Activated naive CD4-positive, alpha-beta T cell treated with anti-CD3 and anti-CD28 coated beads, Interleukin-2, amount 50 U/mL, for 24 hours (primary cell): Measurements from ENCODE around the gene PCK2.
A peak's percentile ranks its signal among the peaks of the same experiment; 100 is the strongest.

Experiments used
- H3K27ac Mint-ChIP-seq: one replicate; pipeline ENCODE4 v1.8.0; 2021; ENCODE audit warnings: mild to moderate bottlenecking, mixed read lengths
- H3K27me3 Mint-ChIP-seq: one replicate; pipeline ENCODE4 v1.8.0; 2021; ENCODE audit warnings: mixed read lengths
- H3K36me3 Mint-ChIP-seq: one replicate; pipeline ENCODE4 v1.8.0; 2021; ENCODE audit warnings: mixed read lengths
- H3K4me1 Mint-ChIP-seq: one replicate; pipeline ENCODE4 v1.8.0; 2021; ENCODE audit warnings: mixed read lengths
- H3K4me3 Mint-ChIP-seq: one replicate; pipeline ENCODE4 v1.8.0; 2021; ENCODE audit warnings: mild to moderate bottlenecking, mixed read lengths
- H3K9me3 Mint-ChIP-seq: one replicate; pipeline ENCODE4 v1.8.0; 2021; ENCODE audit warnings: mixed read lengths

PCK2 gene

GRCh38 chr14:24080888-24081738 is 13.0 kb upstream of the PCK2 start:
- Mint-ChIP-seq H3K4me3 (peak overlapping the region; percentile 86), H3K9me3 (no peaks in the 10 kb centered on the region), H3K27me3 (no peaks in the 10 kb centered on the region), H3K36me3 (no peaks in the 10 kb centered on the region), H3K4me1 (peaks cover 19% of the 10 kb centered on the region), H3K27ac (no peak overlapping the region)

GRCh38 chr14:24081739-24082211 is 12.3 kb upstream of the PCK2 start:
- peak overlapping the region; percentile 72 for H3K27ac Mint-ChIP-seq

GRCh38 chr14:24082411-24083080 is 11.6 kb upstream of the PCK2 start:
- Mint-ChIP-seq H3K27me3 (no peaks in the 10 kb centered on the region), H3K9me3 (no peaks in the 10 kb centered on the region), H3K4me3 (peak overlapping the region; percentile 83), H3K4me1 (peaks cover 19% of the 10 kb centered on the region), H3K36me3 (no peaks in the 10 kb centered on the region), H3K27ac (peak overlapping the region; percentile 72)

More at GRCh38 chr14:24081739-24082211, 12.3 kb upstream of the PCK2 start:
- H3K36me3 Mint-ChIP-seq, result no peaks in the 10 kb centered on the region
- no peaks in the 10 kb centered on the region for H3K27me3 Mint-ChIP-seq
- H3K4me1 Mint-ChIP-seq, result peaks cover 19% of the 10 kb centered on the region
- peak overlapping the region; percentile 83 for H3K4me3 Mint-ChIP-seq
- H3K9me3 Mint-ChIP-seq, result no peaks in the 10 kb centered on the region

GRCh38 chr14:24083462-24083861 is 10.6 kb upstream of the PCK2 start:
- Mint-ChIP-seq H3K4me1 (peaks cover 19% of the 10 kb centered on the region), H3K27me3 (no peaks in the 10 kb centered on the region), H3K36me3 (no peaks in the 10 kb centered on the region), H3K27ac (no peak overlapping the region), H3K4me3 (no peak overlapping the region), H3K9me3 (no peaks in the 10 kb centered on the region)

GRCh38 chr14:24084440-24084839 is 9.7 kb upstream of the PCK2 start:
- peaks cover 19% of the 10 kb centered on the region for H3K4me1 Mint-ChIP-seq
- H3K9me3 Mint-ChIP-seq, result no peaks in the 10 kb centered on the region
- no peak overlapping the region for H3K27ac Mint-ChIP-seq
- H3K27me3 Mint-ChIP-seq, result no peaks in the 10 kb centered on the region
- H3K4me3 Mint-ChIP-seq, result no peak overlapping the region
- H3K36me3 Mint-ChIP-seq, result no peaks in the 10 kb centered on the region

- H3K27ac Mint-ChIP-seq, result no peak overlapping the region
- no peaks in the 10 kb centered on the region for H3K27me3 Mint-ChIP-seq
- H3K4me3 Mint-ChIP-seq, result no peak overlapping the region
- no peaks in the 10 kb centered on the region for H3K9me3 Mint-ChIP-seq
- no peaks in the 10 kb centered on the region for H3K36me3 Mint-ChIP-seq
- peaks cover 20% of the 10 kb centered on the region for H3K4me1 Mint-ChIP-seq
These were observed 8.9 kb upstream of the PCK2 start for GRCh38 chr14:24085215-24085614.

GRCh38 chr14:24086193-24086955 is 7.7 kb upstream of the PCK2 start:
- Mint-ChIP-seq H3K36me3 (no peaks in the 10 kb centered on the region), H3K27ac (no peak overlapping the region), H3K4me1 (peaks cover 17% of the 10 kb centered on the region), H3K4me3 (no peak overlapping the region), H3K9me3 (no peaks in the 10 kb centered on the region), H3K27me3 (no peaks in the 10 kb centered on the region)

GRCh38 chr14:24087004-24087403 is 7.1 kb upstream of the PCK2 start:
- Mint-ChIP-seq H3K4me3 (no peak overlapping the region), H3K27ac (no peak overlapping the region), H3K9me3 (no peaks in the 10 kb centered on the region), H3K27me3 (no peaks in the 10 kb centered on the region), H3K4me1 (peaks cover 15% of the 10 kb centered on the region), H3K36me3 (no peaks in the 10 kb centered on the region)

GRCh38 chr14:24088095-24088494 is 6.0 kb upstream of the PCK2 start:
- Mint-ChIP-seq H3K27ac (no peak overlapping the region), H3K9me3 (no peaks in the 10 kb centered on the region), H3K4me1 (peaks cover 17% of the 10 kb centered on the region), H3K36me3 (no peaks in the 10 kb centered on the region), H3K27me3 (no peaks in the 10 kb centered on the region), H3K4me3 (no peak overlapping the region)

- H3K9me3 Mint-ChIP-seq, result no peaks in the 10 kb centered on the region
- no peak overlapping the region for H3K27ac Mint-ChIP-seq
- no peaks in the 10 kb centered on the region for H3K36me3 Mint-ChIP-seq
- no peak overlapping the region for H3K4me3 Mint-ChIP-seq
- no peaks in the 10 kb centered on the region for H3K27me3 Mint-ChIP-seq
- peaks cover 24% of the 10 kb centered on the region for H3K4me1 Mint-ChIP-seq
These were observed 4.2 kb upstream of the PCK2 start for GRCh38 chr14:24089890-24090289.

GRCh38 chr14:24092110-24092504 is 2.0 kb upstream of the PCK2 start:
- Mint-ChIP-seq H3K9me3 (no peaks in the 10 kb centered on the region), H3K27ac (no peak overlapping the region), H3K36me3 (peaks cover 3% of the 10 kb centered on the region), H3K4me1 (peaks cover 41% of the 10 kb centered on the region), H3K27me3 (no peaks in the 10 kb centered on the region), H3K4me3 (no peak overlapping the region)

- peaks cover 41% of the 10 kb centered on the region for H3K4me1 Mint-ChIP-seq
- peak overlapping the region; percentile 96 for H3K27ac Mint-ChIP-seq
- H3K27me3 Mint-ChIP-seq, result no peaks in the 10 kb centered on the region
- no peaks in the 10 kb centered on the region for H3K9me3 Mint-ChIP-seq
- H3K36me3 Mint-ChIP-seq, result peaks cover 3% of the 10 kb centered on the region
- H3K4me3 Mint-ChIP-seq, result peak overlapping the region; percentile 81
These were observed 1.5 kb upstream of the PCK2 start for GRCh38 chr14:24092505-24093206.

- Mint-ChIP-seq H3K4me1 (peaks cover 41% of the 10 kb centered on the region), H3K9me3 (no peaks in the 10 kb centered on the region), H3K4me3 (peak overlapping the region; percentile 81), H3K36me3 (peaks cover 3% of the 10 kb centered on the region), H3K27me3 (no peaks in the 10 kb centered on the region), H3K27ac (peak overlapping the region; percentile 96)
These were observed 757 bp upstream of the PCK2 start for GRCh38 chr14:24093207-24093900.

- H3K27me3 Mint-ChIP-seq, result no peaks in the 10 kb centered on the region
- peak overlapping the region; percentile 100 for H3K27ac Mint-ChIP-seq
- H3K9me3 Mint-ChIP-seq, result no peaks in the 10 kb centered on the region
- H3K36me3 Mint-ChIP-seq, result peaks cover 8% of the 10 kb centered on the region
- peaks cover 36% of the 10 kb centered on the region for H3K4me1 Mint-ChIP-seq
- H3K4me3 Mint-ChIP-seq, result peak overlapping the region; percentile 99
These were observed 745 bp downstream of the PCK2 start for GRCh38 chr14:24094841-24095270.
